GM21528 (cell line): Measurements from ENCODE around the gene GIGYF1.
A peak's percentile ranks its signal among the peaks of the same experiment; 100 is the strongest.
"Not testable (repeated sequence)": the region's sequence is repeated elsewhere in the genome, so short reads cannot be mapped to it uniquely, and the experiment has no call there.

ENCODE experiments used
- ATAC-seq: cut with Tn5 transposase; IDR thresholded peaks from one replicate; pipeline ENCODE4 v1.9.1; 2021; ENCODE audit warnings: mild to moderate bottlenecking, moderate library complexity; ENCODE audit not compliant: unreplicated experiment, low FRiP score

The GIGYF1 gene, protein sequence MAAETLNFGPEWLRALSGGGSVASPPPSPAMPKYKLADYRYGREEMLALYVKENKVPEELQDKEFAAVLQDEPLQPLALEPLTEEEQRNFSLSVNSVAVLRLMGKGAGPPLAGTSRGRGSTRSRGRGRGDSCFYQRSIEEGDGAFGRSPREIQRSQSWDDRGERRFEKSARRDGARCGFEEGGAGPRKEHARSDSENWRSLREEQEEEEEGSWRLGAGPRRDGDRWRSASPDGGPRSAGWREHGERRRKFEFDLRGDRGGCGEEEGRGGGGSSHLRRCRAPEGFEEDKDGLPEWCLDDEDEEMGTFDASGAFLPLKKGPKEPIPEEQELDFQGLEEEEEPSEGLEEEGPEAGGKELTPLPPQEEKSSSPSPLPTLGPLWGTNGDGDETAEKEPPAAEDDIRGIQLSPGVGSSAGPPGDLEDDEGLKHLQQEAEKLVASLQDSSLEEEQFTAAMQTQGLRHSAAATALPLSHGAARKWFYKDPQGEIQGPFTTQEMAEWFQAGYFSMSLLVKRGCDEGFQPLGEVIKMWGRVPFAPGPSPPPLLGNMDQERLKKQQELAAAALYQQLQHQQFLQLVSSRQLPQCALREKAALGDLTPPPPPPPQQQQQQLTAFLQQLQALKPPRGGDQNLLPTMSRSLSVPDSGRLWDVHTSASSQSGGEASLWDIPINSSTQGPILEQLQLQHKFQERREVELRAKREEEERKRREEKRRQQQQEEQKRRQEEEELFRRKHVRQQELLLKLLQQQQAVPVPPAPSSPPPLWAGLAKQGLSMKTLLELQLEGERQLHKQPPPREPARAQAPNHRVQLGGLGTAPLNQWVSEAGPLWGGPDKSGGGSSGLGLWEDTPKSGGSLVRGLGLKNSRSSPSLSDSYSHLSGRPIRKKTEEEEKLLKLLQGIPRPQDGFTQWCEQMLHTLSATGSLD (N-terminal part only)

GRCh38 chr7:100694098-100694745, at the start of gene GIGYF1:
TSS of gene GIGYF1 (minus strand) at chr7:100694250. CDS start at chr7:100688238, 6,012 bp downstream.
- peak; percentile 41 for ATAC-seq

- no peak for ATAC-seq
Measured at GRCh38 chr7:100739934-100740333, 45.9 kb upstream of the GIGYF1 start.

- ATAC-seq = no peak
Measured at GRCh38 chr7:100736671-100737070, 42.6 kb upstream of the GIGYF1 start.

GRCh38 chr7:100735730-100736129, 41.7 kb upstream of the GIGYF1 start:
- no peak for ATAC-seq

DNA sequence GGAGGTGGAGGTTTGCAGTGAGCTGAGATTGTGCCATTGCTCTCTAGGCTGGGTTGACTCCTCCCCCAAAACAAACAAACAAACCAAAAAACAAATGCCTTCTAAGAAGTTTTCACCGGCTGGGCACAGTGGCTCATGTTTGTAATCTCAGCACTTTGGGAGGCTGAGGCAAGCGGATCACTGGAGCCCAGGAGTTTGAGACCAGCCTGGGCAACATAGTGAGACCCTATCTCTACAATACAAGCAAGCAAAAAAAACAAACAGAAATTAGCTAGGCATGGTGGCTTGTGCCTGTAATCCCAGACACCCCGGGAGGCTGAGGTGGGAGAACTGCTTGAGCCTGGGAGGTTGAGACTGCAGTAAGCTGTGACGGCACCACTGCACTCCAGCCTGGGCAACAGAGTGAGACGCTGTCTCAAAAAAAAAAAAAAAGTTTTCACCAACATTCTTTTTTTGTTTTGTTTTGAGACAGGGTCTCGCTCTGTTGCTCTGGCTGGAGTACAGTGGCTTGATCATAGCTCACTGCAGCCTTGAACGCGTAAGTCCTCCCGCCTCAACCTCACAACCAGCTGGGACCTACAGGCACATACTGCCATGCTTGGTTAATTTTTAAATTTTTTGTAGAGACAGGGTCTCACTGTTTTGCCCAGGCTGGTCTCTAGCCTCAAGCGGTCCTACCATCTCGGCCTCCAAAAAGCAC, 38.0 kb upstream of the GIGYF1 start:
- ATAC-seq = no peak

- no peak for ATAC-seq
Measured at GRCh38 chr7:100730136-100730800, 36.2 kb upstream of the GIGYF1 start.

GRCh38 chr7:100728196-100728595, 34.1 kb upstream of the GIGYF1 start:
- no peak for ATAC-seq

DNA sequence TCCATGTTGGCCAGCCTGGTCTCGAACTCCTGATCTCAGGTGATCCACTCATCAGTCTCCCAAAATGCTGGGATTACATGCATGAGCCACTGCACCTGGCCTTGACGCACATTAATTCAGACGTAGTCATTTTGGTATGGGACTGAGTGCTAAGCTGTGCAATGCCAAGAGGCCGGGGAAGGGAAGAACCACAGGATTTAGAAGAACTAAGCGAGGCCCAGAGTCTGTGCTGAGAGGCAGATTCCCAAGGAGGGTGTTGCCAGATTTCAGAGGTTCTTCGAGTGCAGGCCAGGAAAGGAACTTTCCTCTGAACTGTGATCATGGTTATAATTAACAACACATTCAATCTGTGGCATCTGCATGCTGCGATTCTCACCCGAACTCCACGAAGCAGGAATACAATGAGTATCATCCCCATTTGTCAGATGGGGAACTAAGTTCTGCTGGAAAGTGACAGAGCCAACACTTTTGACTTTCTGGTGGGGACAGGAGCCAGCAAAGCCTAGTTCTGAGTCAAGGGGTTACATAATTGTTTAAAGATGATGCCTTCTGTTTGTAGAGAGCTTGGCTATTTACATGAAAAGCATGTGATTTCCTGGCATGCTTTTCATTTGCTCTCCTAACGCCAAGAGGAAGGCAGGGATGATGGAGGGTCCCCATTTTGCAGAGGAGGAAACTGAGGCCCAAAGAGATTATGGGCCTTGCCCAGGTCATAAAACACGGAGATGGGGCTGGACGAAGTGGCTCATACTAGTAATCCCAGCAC, 33.1 kb upstream of the GIGYF1 start:
- no peak for ATAC-seq

DNA sequence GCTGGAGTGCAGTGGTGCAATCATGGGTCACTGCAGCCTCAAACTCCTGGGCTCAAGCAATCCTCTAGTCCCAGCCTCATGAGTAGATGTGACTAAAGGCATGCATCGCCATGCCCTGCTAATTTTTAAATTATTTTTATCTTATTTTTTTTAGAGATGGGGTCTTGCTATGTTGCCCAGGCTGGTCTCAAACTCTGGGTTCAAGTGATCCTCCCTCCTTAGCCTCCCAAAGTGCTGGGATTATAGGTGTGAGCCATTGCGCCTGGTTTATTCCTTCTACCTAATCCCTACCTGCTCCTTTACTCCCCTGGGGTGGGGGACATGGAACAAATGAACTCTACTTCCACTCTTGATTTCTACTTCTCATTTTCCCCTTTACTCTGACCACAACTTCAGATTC, 30.3 kb upstream of the GIGYF1 start:
- not testable (repeated sequence) for ATAC-seq

DNA sequence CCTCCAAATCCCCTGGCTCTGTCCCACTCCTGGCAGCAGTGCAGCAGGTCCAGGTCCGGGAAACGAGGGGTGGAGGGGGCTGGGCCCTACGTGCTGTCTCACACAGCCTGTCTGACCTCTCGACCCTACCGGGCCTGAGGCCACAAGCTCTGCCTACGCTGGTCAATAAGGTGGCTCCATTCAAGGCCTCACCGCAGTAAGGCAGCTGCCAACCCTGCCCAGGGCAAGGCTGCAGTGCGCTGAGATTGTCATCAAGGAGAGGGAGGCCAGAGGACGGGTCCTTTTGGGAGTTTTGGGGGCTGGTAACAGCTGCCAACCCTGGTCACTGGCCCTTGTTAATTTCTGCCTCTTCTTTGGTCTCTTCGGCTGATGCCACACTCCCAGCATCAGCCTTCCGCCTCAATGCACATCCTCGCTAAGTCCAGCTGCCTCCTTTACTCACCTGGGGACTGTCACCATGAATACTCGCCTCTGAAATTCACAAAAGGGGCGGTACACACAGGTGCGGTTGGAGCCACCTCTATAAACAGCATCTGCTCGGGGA, 29.8 kb upstream of the GIGYF1 start:
- no peak for ATAC-seq

- no peak for ATAC-seq
Measured at GRCh38 chr7:100722480-100723212, 28.6 kb upstream of the GIGYF1 start.

GRCh38 chr7:100721505-100721812, 27.4 kb upstream of the GIGYF1 start:
- ATAC-seq = no peak

DNA sequence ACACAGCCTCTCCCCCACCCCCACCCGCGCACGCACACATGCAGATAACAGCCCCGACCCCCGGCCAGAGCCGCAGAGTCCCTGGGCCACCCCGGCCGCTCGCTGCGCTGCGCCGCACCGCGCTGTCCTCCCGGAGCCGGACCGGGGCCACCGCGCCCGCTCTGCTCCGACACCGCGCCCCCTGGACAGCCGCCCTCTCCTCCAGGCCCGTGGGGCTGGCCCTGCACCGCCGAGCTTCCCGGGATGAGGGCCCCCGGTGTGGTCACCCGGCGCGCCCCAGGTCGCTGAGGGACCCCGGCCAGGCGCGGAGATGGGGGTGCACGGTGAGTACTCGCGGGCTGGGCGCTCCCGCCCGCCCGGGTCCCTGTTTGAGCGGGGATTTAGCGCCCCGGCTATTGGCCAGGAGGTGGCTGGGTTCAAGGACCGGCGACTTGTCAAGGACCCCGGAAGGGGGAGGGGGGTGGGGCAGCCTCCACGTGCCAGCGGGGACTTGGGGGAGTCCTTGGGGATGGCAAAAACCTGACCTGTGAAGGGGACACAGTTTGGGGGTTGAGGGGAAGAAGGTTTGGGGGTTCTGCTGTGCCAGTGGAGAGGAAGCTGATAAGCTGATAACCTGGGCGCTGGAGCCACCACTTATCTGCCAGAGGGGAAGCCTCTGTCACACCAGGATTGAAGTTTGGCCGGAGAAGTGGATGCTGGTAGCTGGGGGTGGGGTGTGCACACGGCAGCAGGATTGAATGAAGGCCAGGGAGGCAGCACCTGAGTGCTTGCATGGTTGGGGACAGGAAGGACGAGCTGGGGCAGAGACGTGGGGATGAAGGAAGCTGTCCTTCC, 26.8 kb upstream of the GIGYF1 start:
- no peak for ATAC-seq

GRCh38 chr7:100720279-100720670, 26.2 kb upstream of the GIGYF1 start, which contains the start of gene EPO:
TSS of gene EPO (plus strand) at chr7:100720468. CDS start at chr7:100720981, 513 bp downstream.
- no peak for ATAC-seq

- no peak for ATAC-seq
Measured at GRCh38 chr7:100719523-100720278, 25.7 kb upstream of the GIGYF1 start.

DNA sequence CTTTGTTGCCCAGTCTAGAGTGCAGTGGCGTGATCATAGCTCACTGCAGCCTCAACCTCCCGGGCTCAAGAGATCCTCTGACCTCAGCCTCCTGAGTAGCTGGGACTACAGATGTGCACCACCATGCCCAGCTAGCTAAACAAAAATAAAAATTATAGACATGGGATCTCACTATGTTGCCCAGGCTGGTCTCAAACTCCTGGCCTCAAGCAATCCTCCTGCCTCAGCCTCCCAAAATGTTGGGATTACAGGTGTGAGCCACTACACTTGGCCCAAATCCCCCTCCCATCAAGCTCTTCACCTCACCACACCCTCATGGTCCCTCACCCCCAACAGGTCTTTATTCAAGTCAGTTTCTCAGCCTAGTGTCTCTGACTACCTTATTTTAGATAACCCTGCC, 23.0 kb upstream of the GIGYF1 start:
- not testable (repeated sequence) for ATAC-seq

- ATAC-seq = no peak
Measured at GRCh38 chr7:100714725-100715124, 20.7 kb upstream of the GIGYF1 start.
